Daoy (cell line): ENCODE measurements around the gene SPCS3. TPM values are rescaled to one million over a fixed set of nuclear protein-coding genes. Genes with fewer than 3 reads are reported as not detected.
"Not testable (repeated sequence)": the region's sequence is repeated elsewhere in the genome, so short reads cannot be mapped to it uniquely, and the experiment has no call there.

Experiments
- DNase-seq: peaks from one replicate; pipeline ENCODE4 v3.0.0-alpha.2; 2015; ENCODE audit warnings: low read depth
- total RNA-seq: library from RNA; depleted of rRNA; stranded (reverse); fragments of >200 nt; shearing (Covaris generic); gene quantifications from 2 replicates; pipeline ENCODE4 v1.2.3, GENCODE V29; 2014

The SPCS3 gene
- total RNA-seq, 1 experiment from 2014 or later = 73.1 TPM

DNA sequence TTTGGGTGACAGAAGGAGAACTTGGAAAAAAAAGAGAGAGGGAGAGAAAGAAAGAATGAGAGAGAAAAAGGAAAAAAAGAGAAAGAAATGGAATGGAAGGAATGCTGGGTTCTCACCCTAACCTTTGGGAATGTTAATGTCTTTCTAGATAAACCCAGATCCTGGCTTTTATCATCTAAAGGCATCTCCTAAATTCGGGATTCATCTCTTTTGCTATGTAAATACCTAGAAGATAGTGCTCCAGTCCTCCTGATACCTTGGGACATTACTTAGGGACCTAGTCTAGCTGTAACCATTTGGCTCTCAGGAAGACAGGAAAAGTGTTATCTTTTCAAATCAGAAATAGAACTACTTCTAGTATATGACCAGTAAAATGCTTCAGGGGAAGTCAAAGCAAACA, 15.8 kb upstream of the SPCS3 start:
- no peak for DNase-seq

DNA sequence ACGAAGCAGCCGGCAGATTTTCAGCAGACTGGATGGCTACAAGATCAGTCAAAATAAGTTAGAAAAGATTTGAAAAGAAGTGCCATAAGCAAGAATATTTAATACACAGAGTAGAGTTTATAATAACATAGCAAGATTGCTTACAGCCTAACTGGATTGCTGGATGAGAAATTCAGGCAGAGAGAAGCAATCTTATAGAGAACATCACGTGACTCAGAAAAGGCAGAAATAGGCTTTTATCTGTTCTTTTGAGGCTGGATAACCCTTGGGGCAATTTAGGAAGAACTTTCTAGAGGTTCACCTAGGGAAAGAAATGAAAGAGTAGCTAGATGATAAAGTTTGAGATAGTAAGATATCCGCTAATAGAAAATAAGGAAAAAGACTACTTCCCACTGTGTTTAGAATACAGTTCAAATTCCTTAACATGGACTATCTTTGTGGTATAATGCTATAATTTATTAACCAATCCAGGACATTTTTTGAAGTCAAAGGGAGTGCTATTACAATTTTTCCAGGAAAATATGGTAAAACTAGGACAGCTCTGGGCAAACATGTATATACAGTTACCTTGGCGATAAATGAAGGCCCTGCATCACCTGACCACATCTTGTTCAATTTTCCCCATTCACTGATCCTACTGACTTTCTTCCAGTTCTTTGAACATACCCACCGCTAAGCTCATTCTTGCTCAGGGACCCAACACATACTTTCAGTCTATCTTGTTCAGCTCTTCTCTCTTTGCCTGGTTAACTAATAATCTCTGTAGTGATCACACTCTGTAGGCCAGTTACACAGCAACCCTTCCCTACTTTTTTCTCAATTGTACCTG, 12.7 kb upstream of the SPCS3 start:
- DNase-seq = no peak

DNA sequence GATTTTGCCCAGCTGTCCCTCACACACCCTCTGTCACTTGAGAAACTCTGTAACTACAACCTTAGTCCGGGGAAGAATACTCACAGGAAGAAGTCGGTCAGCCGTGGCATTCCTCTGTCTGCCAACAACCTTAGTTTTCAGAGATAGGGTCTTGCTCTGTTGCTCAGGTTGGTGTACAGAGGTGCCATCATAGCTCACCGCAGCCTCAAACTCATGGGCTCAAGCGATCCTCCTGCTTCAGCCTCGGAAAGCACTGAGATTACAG, 12.2 kb upstream of the SPCS3 start:
- no peak for DNase-seq

DNA sequence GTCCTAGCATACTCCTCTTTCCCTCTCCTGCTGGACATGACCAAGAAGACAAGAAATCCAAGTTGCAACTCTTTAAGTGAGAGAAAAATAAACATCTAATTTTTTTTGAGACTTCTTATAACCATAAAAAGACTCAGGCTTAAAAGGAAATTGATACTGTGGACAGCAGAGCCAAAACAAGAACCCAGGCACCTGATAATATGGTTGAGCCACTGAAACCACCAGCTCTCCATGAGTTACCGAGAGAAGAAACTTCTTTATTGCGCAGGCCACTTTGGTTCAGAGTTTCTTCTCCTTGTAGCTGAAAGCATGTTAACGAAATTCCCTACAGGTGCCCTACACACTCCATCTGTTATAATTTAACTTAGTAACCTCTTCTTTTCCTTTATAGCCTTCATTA, 11.3 kb upstream of the SPCS3 start:
- DNase-seq = no peak

DNA sequence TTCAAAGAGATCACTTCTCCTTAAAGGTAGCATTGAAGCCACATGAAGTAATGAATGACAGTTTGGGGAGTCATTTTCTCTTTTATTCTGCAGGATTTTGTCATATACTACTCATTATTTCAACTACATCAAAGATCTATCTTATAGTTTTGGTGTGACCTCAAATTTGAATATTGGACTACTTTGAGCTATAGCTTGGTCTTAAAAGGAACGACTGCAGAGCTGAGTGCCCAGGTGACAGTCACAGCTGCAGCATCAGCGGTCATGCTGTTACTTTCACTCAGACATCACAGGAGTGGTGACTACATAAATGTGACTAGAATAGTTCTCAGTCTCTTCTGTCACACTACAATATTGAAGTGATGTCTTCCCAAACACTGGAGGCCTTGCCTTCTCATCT, 10.7 kb upstream of the SPCS3 start:
- DNase-seq = no peak

DNA sequence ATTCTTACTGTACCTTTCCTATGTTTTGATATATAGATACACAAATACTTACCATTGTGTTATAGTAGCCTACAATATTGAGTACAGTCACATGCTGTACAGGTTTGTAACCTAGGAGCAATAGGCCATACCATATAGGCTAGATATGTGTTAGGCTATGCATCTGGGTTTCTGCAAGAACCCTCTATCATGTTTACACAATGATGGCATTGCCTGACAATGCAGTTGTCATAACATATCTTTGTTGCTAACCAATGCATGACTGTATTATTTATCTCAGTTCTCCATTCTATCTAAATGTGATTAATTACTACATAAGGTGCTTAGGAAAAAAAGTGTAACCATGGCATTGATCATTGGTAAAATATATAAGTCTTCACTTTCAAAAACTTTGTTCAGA, 10.0 kb upstream of the SPCS3 start:
- peak; percentile 9 for DNase-seq

DNA sequence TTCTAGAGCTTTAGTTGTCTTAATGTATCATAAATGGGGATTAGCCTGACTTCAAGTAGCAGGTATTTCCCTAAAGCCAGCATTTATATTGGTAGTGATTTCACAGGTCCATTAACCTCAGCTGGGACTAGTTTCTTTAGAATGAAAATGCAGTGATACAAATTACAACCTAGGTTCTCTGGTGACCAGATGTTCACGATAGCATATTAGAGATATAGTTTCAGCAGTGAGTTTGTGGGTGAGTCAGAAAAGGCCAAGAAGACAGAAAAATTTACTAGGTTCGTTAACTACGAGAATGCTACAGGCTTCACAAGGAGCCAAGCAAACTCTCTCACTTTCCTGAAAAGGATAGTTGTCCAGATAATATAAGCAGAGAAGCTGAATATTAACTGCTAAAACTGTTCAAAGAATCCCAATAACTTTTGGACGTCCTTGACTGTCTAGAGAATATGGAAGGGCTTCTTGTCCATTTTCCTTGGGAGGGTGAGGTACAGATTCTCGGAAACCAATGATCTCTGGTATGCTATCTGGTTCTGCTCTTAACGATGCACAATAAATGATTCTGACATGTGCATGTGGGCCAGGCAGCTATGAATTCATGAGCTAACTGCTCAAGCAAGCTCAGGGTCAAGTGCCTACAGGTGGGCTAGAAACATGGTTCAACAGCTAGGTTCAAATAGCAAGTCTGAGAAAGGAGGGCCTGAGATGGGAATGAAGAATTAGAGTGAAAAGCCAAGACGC, 6.0 kb upstream of the SPCS3 start:
- no peak for DNase-seq

DNA sequence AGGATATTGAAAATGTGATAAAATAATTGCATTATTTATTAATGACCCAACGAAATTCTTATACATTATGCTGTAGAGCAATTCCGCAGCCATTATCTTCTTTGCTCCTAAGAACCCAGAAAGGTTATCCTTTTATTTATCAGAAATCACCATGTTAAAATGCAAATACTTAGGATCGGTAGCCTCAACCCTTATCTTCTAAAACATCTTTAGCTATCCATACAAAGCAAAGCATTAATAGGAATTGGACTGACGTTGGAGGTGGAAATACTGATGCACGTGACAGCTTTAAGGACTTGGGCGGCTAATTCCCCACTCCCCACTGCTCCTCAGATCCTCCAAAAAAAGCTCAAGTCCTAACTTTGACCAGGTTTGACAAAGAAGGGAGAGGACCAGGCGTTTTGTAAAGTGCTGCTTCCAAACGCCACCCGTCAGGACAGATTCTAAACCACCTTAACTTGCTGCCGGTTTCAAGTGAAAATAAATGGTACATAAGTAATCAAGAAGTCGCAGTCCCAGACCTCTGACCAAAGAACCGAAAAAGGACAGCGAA, 539 bp upstream of the SPCS3 start:
- DNase-seq = no peak

DNA sequence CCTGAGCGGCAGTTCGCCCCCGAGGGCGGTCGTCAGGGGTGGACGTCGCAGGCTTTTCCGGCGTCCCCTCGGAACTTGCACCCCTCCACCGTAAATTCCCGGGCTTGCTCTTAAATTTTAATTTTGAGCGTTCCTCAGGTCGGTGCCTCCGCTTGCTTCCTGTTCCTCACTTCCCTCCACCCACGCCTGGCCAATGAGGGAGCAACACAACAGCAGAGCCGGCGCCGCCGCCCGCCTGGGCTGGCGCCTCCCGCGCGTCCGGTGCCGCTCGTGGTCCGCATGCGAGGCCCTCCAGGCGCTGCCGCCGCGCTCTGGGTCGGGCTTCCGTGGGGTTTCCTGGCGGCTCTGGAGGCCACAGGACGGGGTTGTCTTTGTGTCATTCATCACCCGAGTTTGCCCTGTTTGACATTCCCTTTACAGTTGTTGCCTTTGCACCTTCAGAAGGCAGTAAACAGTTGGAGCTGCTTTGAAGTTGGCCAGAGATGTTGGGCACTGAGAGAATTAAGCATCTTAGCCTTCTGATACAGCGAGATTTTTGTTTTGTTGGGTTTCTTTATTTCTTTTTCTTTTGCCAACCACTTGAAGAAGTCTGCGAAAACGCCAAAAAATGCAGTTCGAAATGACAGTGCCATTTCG, 692 bp downstream of the SPCS3 start:
- DNase-seq = peak; percentile 77

DNA sequence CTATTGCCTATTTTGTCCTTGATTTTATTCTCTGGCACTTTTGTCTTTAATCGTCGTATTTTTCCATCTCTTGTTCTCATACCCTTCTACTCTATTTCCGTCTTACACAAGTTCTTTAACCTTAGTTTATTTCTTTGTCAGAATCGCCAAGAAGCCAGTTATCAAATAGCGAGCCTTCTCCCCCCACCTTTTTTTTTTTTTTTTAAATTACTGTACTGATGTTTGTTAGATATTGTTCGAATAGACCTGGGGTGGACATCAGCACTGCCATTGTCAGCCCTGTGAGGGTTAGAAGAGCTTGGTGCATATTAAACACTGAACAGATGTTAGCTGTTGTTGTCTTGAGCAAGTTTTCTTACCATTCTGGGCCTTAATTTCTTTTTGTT, 1.2 kb downstream of the SPCS3 start:
- DNase-seq = no peak

DNA sequence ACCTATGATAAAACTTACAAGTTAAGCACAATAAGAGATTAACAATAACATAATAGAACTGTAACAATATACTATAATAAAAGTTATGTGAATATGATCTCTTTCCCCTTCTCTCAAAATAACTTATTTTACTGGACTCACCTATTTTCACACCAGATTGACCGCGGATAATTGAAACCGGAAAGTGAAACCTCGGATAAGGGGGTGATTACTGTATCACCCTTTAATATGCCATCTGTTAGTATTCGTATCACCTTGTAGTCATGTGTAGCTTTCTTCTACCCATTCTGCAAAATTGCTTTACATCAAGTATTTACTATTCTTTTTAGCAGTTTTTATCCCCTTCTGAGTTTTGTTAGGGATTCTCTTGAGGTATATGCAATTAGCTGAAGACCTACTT, 1.8 kb downstream of the SPCS3 start:
- no peak for DNase-seq

DNA sequence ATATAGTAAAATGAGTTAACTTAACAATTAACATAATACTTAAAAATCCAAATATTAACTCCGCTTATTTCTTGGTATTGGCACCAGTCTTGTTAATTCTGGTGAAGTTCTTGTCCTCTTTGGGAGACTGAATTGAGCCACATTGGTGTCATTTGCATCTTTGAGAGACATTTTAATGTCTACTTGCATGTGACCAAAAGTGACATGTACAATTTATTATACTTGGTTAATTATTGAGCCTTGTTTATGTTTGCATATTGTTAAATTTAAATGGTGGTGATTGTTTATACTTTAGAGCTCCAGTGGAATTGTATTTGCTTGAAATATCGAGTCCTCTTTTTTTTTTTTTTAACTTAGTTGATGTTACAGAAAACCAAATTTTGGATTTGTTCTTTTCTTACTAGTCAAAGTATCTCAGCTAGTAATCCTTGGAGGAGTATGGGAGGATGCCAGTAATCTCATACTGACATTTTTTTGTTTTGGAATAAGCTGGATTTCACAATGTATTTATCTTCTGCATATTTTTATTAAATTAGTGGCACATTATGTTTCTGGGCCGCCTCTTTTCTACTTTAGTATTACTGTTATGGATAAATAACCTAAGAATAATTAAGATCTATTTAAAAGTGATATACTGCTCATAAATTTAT, 3.9 kb downstream of the SPCS3 start:
- DNase-seq = no peak

DNA sequence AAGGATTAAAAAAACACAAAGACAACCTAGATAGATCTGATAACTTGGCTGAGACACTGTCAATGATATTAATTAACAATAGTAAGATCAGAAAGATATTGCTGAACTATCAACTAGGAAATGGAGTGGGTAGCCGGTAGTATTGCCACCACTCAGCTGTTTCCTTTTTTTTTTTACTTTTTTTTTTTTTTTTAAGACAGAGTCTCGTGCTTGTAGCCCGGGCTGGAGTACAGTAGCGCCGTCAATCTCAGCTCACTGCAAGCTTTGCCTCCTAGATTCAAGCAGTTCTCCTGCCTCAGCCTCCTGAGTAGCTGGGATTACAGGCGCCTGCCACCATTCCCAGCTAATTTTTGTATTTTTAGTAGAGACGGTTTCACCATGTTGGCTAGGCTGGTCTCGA, 5.1 kb downstream of the SPCS3 start:
- not testable (repeated sequence) for DNase-seq

DNA sequence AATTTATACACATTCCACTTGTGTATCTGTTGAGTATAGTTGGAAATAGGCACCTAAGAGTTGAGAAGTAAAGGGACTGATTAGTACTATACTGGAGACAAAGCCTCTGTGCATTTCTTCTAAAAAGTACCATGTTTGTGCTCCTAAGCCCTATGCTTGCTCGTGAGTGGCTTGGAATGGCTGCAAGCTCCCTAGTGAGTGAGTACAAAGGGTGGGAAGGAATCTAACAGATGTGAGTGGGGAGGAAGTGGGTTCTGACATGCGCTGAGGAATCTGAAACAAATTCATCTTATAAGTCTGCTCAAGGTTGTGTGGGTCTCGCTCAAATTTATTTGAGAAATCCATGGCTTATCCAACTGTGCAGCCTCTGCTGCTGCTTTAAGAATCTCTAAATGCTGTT, 13.3 kb downstream of the SPCS3 start:
- no peak for DNase-seq

DNA sequence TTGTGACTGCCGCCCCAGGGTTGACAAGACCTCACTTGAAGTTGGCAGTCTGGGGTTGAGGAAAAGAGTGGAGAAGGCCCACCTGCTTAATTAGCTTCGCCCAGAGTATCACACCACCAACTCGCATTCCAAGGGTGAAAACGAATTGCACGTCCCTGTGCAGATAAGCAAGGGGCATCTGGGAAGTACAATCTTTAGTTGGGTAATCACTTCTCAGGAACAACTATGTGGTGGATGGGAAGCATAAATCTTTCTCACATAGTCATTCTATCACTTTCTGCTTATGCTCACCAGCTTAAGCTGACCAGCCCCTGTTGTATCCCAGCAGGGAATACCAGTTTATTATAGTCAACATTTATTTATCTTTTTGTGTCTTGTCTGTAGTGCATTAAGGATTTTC, 14.3 kb downstream of the SPCS3 start:
- DNase-seq = no peak

DNA sequence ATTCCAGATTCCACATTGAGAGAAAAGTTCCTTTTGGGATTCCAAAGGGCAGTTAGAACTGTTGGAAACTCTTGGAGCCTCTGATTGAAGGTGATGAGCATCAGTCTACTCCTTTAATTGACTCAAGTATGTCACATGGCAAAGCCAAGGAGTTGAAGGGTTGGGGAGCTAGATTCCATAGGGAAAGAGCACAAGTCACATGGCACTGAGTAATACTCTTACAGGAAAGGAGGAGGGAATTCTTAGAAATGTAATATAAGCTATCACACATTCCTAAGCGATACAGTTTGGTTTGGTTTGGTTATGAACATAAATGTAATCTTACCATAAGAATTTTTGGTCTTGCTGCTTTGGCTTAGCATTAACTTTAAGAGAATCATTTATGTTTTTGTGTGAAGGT, 15.7 kb downstream of the SPCS3 start:
- DNase-seq = no peak

DNA sequence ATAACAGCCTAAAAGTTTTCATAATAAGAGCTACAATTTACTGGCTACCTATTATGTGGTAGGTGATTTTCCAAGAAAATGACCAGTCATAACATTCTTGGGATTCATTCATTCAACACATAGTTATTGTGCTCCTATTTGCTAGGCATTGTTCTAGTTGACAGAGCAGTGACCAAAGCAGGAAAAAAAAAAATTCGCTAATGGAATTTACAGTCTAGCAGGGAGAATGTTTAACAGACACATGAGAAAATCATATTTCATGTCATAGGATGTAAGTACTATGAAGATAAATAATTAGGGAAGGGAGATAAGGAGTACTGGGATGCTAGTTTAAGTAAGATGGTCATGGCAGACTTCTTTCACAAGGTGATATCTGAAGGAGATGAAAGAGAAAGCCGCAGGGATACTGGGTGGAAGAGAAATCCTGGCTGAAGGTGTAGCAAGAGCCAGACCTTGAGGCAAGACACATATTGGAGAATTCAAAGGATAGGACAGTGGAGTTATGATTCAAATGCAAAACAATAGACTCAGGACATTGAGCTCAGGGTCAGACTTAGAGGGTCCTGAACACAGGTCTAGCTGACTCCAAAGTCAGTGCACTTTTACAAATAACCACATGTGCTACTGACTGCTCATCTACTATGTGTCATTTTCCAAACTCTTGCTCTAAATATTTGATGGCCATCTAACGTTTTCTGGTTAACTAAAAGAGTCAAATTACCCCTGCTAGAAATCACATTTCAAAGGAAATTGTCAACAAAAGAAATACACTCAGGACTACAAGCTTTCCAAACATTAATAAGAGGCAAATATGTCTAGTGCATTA, 20.4 kb downstream of the SPCS3 start:
- DNase-seq = no peak

DNA sequence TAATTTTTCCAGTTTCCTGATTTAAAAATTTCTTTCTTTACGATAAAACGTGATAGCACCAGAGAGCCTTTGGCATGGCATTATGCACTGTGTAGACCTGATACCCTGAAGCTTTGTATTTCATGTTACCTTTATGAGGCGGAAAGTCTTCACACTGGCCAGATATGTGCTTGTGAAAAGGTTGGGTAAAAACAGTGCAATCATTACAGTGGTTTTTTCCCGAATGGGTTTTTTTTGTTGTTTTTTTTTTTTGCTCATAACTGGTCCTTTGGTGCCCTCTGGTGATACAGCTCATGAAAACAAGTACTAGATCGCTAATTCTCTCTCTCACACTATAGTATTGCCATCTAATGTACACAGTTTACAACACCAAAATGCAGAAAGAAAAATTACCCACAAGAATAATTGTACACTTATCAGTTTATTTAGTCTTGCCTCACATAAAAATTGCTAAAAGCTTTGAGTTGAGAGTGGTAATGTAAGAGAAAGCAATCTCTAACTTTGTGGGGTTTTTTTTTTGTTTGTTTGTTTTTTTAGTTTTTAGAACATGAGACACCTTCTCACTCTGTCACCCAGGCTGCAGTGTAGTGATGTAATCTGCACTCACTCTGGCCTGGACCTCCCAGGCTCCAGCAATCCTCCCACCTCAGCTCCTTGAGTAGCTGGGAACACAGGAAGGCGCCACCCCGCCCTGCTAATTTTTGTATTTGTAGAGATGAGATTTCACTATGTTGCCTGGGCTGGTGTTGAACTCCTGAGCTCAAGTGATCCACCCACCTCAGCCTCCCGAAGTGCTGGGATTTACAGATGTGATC, 21.3 kb downstream of the SPCS3 start:
- peak; percentile 27 for DNase-seq

DNA sequence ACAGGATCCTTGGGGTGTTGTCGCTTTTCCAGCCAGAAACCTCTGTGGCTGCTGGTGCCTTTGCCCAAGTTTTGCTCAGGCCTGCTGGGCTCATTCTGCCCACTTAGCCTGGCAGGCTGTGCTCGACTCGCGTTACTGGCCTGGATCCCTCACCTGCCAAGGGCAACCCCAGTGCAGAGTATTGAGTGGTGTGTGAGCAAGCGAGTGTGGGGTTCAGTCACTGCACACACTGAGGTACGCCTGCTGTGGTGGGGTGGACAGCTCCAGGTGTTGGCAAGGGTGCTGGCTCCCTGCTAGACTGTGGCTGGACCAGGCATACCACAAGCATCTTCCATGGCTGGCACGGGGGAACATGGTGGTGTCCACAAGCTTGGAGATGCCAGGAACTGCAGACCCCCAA, 22.6 kb downstream of the SPCS3 start:
- no peak for DNase-seq

DNA sequence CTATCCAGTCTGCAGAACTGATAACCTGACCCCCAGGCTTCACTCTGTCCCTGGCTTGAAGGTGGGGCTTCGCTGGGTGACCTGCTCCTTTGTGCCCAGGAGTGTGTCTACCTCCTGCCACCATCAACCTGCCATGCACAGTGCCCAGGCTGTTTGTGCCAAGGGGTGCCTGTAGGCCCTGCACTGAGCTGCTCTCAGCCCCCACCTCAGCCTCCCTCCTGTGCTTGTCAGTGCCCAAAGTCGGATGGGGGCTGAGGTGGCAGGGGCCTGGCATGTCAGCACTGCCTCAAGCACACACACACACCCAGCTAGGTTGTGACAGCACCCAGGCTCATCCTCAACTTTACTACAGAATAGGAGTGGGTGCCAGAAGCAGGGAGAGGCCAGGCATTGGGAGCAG, 23.5 kb downstream of the SPCS3 start:
- DNase-seq = no peak

DNA sequence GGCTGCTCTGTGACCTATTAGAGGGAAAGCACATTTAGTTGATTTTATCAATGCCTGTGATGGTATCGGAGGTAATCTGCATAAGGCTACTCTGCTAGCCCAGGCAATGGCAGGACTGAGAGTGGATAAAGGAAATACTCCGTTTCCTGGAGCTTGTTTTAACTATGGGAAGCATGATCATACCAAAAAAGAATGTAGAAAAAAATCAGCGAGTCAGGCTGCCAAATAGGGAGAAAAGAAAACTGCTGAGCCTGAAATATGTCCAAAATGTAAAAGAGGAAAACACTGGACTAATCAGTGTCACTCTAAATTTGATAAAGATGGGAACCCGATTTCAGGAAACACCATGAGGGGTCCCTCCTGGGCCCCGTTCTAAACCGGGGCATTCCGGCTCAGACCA, 25.6 kb downstream of the SPCS3 start:
- not testable (repeated sequence) for DNase-seq
